ENCODE measurements around the gene CDK18.

Gene CDK18

DNA sequence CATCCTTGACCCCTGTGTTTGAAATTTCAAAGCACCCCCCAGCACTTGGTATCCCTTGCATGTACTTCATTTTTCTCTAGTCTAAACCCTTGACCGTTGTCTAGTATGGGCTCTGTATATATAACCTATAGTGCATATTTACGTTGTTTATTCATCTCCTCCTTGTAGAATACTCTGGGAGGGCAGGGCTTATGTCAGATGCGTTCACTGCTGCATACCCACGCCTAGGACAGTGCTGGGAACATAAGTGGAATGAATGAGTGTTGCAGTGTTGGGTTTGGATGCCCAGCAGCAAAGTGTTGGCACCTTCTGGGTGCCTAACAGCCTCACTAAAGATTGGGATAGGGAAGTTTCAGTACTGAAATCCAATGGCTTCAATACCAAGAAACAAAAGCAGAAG, 31.0 kb upstream of the CDK18 start:
- H3K27ac ChIP-seq, result no peak overlapping the region
- no peak overlapping the region for H3K4me3 ChIP-seq (ENCODE audit: low read depth in 1 of 2, low read length in 1 of 2)
- H3K9me3 ChIP-seq, result no peaks in the 10 kb centered on the region
- peaks cover 65% of the 10 kb centered on the region for H3K27me3 ChIP-seq
- TF ChIP-seq, protein P1, sequence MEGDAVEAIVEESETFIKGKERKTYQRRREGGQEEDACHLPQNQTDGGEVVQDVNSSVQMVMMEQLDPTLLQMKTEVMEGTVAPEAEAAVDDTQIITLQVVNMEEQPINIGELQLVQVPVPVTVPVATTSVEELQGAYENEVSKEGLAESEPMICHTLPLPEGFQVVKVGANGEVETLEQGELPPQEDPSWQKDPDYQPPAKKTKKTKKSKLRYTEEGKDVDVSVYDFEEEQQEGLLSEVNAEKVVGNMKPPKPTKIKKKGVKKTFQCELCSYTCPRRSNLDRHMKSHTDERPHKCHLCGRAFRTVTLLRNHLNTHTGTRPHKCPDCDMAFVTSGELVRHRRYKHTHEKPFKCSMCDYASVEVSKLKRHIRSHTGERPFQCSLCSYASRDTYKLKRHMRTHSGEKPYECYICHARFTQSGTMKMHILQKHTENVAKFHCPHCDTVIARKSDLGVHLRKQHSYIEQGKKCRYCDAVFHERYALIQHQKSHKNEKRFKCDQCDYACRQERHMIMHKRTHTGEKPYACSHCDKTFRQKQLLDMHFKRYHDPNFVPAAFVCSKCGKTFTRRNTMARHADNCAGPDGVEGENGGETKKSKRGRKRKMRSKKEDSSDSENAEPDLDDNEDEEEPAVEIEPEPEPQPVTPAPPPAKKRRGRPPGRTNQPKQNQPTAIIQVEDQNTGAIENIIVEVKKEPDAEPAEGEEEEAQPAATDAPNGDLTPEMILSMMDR (IDR thresholded peaks at IDR 0.05), result no peak
- no peaks in the 10 kb centered on the region for H3K4me1 ChIP-seq (ENCODE audit: control insufficient read depth in 1 of 2, insufficient read depth in 1 of 2, low read depth in 1 of 2, low read length in 1 of 2)
- no peaks in the 10 kb centered on the region for H3K36me3 ChIP-seq

DNA sequence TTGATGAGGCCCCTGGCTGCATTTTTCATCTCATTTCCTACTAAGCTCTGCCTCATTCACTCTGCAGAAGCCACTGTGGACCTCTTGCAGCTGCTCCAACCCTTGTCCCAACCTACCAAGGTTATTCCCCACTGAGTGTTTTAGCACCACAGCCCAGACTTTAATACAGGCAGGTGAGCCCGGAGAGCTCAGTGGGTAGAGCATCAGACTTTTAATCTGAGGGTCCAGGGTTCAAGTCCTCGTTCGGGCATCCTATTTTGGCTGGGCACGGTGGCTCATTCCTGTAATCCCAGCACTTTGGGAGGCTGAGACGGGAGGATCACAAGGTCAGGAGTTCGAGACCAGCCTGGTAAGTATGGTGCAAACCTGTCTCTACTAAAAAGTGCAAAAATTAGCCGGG, 30.5 kb upstream of the CDK18 start:
- H3K27ac ChIP-seq, result no peak overlapping the region
- no peaks in the 10 kb centered on the region for H3K36me3 ChIP-seq
- no peaks in the 10 kb centered on the region for H3K4me1 ChIP-seq (ENCODE audit: control insufficient read depth in 1 of 2, insufficient read depth in 1 of 2, low read depth in 1 of 2, low read length in 1 of 2)
- H3K27me3 ChIP-seq, result peaks cover 65% of the 10 kb centered on the region
- TF ChIP-seq, protein P1 (IDR thresholded peaks at IDR 0.05), result no peak
- no peaks in the 10 kb centered on the region for H3K9me3 ChIP-seq
- H3K4me3 ChIP-seq (ENCODE audit: low read depth in 1 of 2, low read length in 1 of 2), result no peak overlapping the region

DNA sequence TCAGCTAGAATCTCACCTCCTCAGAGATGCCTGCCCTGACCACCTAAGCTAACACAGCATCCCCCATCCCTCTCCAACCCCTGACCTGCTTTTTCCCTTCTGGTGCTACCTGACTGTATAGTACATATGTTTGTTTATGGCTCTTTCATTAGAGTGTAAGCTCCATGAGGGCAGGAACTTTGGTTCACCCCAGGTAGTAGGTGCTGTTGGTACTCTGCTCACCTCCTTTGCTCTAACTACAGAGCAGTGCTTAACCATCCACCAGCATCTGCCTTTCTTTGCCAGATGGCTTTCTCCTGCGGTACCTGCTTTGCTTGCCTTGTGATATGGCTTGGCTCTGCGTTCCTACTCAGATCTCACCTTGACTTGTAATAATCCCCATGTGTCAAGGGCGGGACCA, 29.9 kb upstream of the CDK18 start:
- TF ChIP-seq, protein P1 (IDR thresholded peaks at IDR 0.05), result no peak
- peaks cover 65% of the 10 kb centered on the region for H3K27me3 ChIP-seq
- H3K4me1 ChIP-seq (ENCODE audit: control insufficient read depth in 1 of 2, insufficient read depth in 1 of 2, low read depth in 1 of 2, low read length in 1 of 2), result no peaks in the 10 kb centered on the region

DNA sequence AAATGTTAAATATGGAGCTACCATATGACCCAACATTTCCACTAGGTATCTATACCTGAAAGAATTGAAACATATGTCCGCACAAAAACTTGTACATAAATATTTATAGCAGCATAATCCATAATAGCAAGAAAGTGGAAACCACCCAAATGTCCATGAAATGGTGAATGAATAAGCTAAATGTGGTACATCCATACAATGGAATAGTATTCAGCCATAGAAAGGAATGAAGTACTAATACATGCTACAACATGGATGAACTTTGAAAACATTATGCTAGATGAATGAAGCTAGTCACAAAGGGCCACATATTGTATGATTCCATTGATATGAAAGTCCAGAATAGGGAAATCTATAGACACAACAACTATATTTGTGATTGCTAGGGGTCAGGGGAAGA, 28.6 kb upstream of the CDK18 start:
- H3K36me3 ChIP-seq, result no peaks in the 10 kb centered on the region
- peaks cover 65% of the 10 kb centered on the region for H3K27me3 ChIP-seq
- no peak overlapping the region for H3K4me3 ChIP-seq (ENCODE audit: low read depth in 1 of 2, low read length in 1 of 2)
- H3K9me3 ChIP-seq, result no peaks in the 10 kb centered on the region
- no peaks in the 10 kb centered on the region for H3K4me1 ChIP-seq (ENCODE audit: control insufficient read depth in 1 of 2, insufficient read depth in 1 of 2, low read depth in 1 of 2, low read length in 1 of 2)
- H3K27ac ChIP-seq, result no peak overlapping the region
- TF ChIP-seq, protein P1 (IDR thresholded peaks at IDR 0.05), result no peak

More for the DNA sequence above, 29.9 kb upstream of the CDK18 start:
- H3K9me3 ChIP-seq, result no peaks in the 10 kb centered on the region
- H3K27ac ChIP-seq, result no peak overlapping the region
- no peak overlapping the region for H3K4me3 ChIP-seq (ENCODE audit: low read depth in 1 of 2, low read length in 1 of 2)
- H3K36me3 ChIP-seq, result no peaks in the 10 kb centered on the region

DNA sequence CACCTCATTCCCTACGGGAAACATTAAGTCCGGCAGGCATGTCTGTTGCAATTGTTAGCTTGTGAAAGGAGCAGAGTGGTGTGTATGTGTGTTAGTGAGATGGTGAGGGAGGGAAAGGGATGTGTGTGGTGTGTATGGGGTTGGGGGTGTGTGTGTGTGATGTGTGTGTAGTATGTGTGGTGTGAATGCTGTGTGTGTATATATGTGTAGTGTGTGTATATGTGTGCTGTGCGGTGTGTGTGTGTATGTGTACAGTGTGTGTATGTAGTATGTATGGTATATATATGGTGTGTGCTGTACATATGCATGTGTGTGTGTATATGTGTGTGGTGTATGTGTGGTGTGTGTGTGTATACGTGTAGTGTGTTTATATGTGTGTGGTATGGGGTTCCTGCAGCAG, 27.8 kb upstream of the CDK18 start:
- no peaks in the 10 kb centered on the region for H3K4me1 ChIP-seq (ENCODE audit: control insufficient read depth in 1 of 2, insufficient read depth in 1 of 2, low read depth in 1 of 2, low read length in 1 of 2)
- no peaks in the 10 kb centered on the region for H3K36me3 ChIP-seq
- H3K27ac ChIP-seq, result no peak overlapping the region
- peaks cover 69% of the 10 kb centered on the region for H3K27me3 ChIP-seq
- H3K9me3 ChIP-seq, result no peaks in the 10 kb centered on the region
- H3K4me3 ChIP-seq (ENCODE audit: low read depth in 1 of 2, low read length in 1 of 2), result no peak overlapping the region
- TF ChIP-seq, protein P1 (IDR thresholded peaks at IDR 0.05), result no peak

Measured in neutrophil (primary cell).